ENCODE measurements around the gene UBE4B.

- TF ChIP-seq CTCF (IDR thresholded peaks at IDR 0.05; ENCODE audit: low read depth, low read length) (no peak), EZH2phosphoT487 (IDR thresholded peaks at IDR 0.05; ENCODE audit: low read depth) (no peak)
Measured at GRCh38 chr1:10178597-10179405, 146.0 kb downstream of the UBE4B start.

All from OCI-LY3 (cell line).